VCaP (cell line): ENCODE data around the gene ANO8.
A peak's percentile ranks its signal among the peaks of the same experiment; 100 is the strongest.

ENCODE experiments used
- H3K27ac ChIP-seq: fragments of 450-650 bp; 2 replicates; pipeline ENCODE4 v1.5.1; 2017
- CTCF ChIP-seq: fragments of 450-650 bp; conservative IDR thresholded peaks from 2 replicates; pipeline ENCODE4 v1.5.1; 2017; ENCODE audit warnings: mild to moderate bottlenecking, moderate library complexity

ANO8 gene

GRCh38 chr19:17311455-17312188 is 23.0 kb downstream of the ANO8 start:
- no peak overlapping the region for H3K27ac ChIP-seq
- no peak for TF ChIP-seq CTCF

- peak overlapping the region; percentile 88 for H3K27ac ChIP-seq
- no peak for TF ChIP-seq CTCF
Observed at GRCh38 chr19:17309965-17310461, 24.6 kb downstream of the ANO8 start.

- peak within 1 kb of the TSS; percentile 88 for H3K27ac ChIP-seq
Observed at GRCh38 chr19:17309198-17309964, 25.3 kb downstream of the ANO8 start, which contains the start of gene DDA1. TSS of gene DDA1 (plus strand) at chr19:17309563. CDS start at chr19:17309655, 92 bp downstream.

GRCh38 chr19:17307876-17308377 is 26.7 kb downstream of the ANO8 start:
- no peak for TF ChIP-seq CTCF
- peak overlapping the region; percentile 98 for H3K27ac ChIP-seq

More at GRCh38 chr19:17309198-17309964, 25.3 kb downstream of the ANO8 start, which contains the start of gene DDA1:
- no peak for TF ChIP-seq CTCF

GRCh38 chr19:17306285-17306714 is 28.4 kb downstream of the ANO8 start:
- H3K27ac ChIP-seq = peak overlapping the region; percentile 98
- TF ChIP-seq CTCF = no peak

GRCh38 chr19:17305517-17306284 is 29.0 kb downstream of the ANO8 start, which contains the start of gene MRPL34:
TSS of gene MRPL34 (plus strand) at chr19:17305872. CDS start at chr19:17305893, 21 bp downstream.
- peak within 1 kb of the TSS; percentile 98 for H3K27ac ChIP-seq
- peak; percentile 97 for TF ChIP-seq CTCF
